A172 (cell line): ENCODE results near the gene PI4KA. TPM values are rescaled to one million over a fixed set of nuclear protein-coding genes. Genes with fewer than 3 reads are reported as not detected.

Experiments used
- DNase-seq: peaks from one replicate; pipeline ENCODE4 v3.0.0-alpha.2; 2015; ENCODE audit warnings: low spot score
- total RNA-seq: library from RNA; depleted of rRNA; stranded (reverse); fragments of >200 nt; shearing (Covaris generic); gene quantifications from 2 replicates; pipeline ENCODE4 v1.2.3, GENCODE V29; 2014

Gene PI4KA
- total RNA-seq, 1 experiment from 2014 or later, result 31.8 TPM

GRCh38 chr22:20881869-20882815, 23.5 kb upstream of the PI4KA start:
- DNase-seq, result no peak

- no peak for DNase-seq
These were observed 22.6 kb upstream of the PI4KA start for GRCh38 chr22:20881231-20881630.

- no peak for DNase-seq
These were observed 19.1 kb upstream of the PI4KA start for GRCh38 chr22:20877715-20878114.

- DNase-seq, result no peak
These were observed 16.7 kb upstream of the PI4KA start for GRCh38 chr22:20875296-20875695.

GRCh38 chr22:20873214-20873613, 14.6 kb upstream of the PI4KA start:
- DNase-seq, result no peak

GRCh38 chr22:20869234-20869633, 10.6 kb upstream of the PI4KA start:
- DNase-seq, result no peak

- no peak for DNase-seq
These were observed 9.7 kb upstream of the PI4KA start for GRCh38 chr22:20868025-20868962.

- no peak for DNase-seq
These were observed 8.8 kb upstream of the PI4KA start for GRCh38 chr22:20867179-20868024.

- DNase-seq, result no peak
These were observed 8.1 kb upstream of the PI4KA start for GRCh38 chr22:20866736-20867135.

GRCh38 chr22:20865875-20866445, 7.3 kb upstream of the PI4KA start:
- DNase-seq, result no peak

- DNase-seq, result no peak
These were observed 6.7 kb upstream of the PI4KA start for GRCh38 chr22:20865331-20865730.

GRCh38 chr22:20864186-20864908, 5.7 kb upstream of the PI4KA start:
- no peak for DNase-seq

- no peak for DNase-seq
These were observed 4.8 kb upstream of the PI4KA start for GRCh38 chr22:20863366-20863765.

- DNase-seq, result no peak
These were observed 3.9 kb upstream of the PI4KA start for GRCh38 chr22:20862540-20862939.

GRCh38 chr22:20859615-20860014, 1.0 kb upstream of the PI4KA start:
- no peak for DNase-seq

- DNase-seq, result peak; percentile 46
These were observed 585 bp downstream of the PI4KA start for GRCh38 chr22:20857838-20858614.

GRCh38 chr22:20857247-20857643, 1.4 kb downstream of the PI4KA start:
- no peak for DNase-seq

GRCh38 chr22:20853236-20853660, 5.4 kb downstream of the PI4KA start:
- DNase-seq, result no peak

- no peak for DNase-seq
These were observed 6.1 kb downstream of the PI4KA start for GRCh38 chr22:20852503-20852902.

- no peak for DNase-seq
These were observed 6.5 kb downstream of the PI4KA start for GRCh38 chr22:20852076-20852475.
